Activated naive CD4-positive, alpha-beta T cell treated with anti-CD3 and anti-CD28 coated beads, Interleukin-2, amount 10 ng/mL, durations not matched to agents 7 days and 5 days (primary cell): ENCODE data around the gene SUN5.

Source experiments
- CTCF ChIA-PET: fragments of 350-600 bp; sonication (Branson Sonifier 250); formaldehyde crosslinking; loops from one replicate; lab custom pipeline; 2021; ENCODE audit warnings: antibody characterized with exemption; lab: Charles Lee
- DNase-seq: peaks from one replicate; pipeline ENCODE4 v3.0.0-alpha.2; 2020
- H3K27ac Mint-ChIP-seq: one replicate; pipeline ENCODE4 v1.8.0; 2021; ENCODE audit warnings: mild to moderate bottlenecking, moderate library complexity, mixed read lengths
- H3K27me3 Mint-ChIP-seq: one replicate; pipeline ENCODE4 v1.8.0; 2021; ENCODE audit warnings: mild to moderate bottlenecking, mixed read lengths
- H3K36me3 Mint-ChIP-seq: one replicate; pipeline ENCODE4 v1.8.0; 2021; ENCODE audit warnings: mixed read lengths
- H3K4me1 Mint-ChIP-seq: one replicate; pipeline ENCODE4 v1.8.0; 2021; ENCODE audit warnings: mixed read lengths
- H3K4me3 Mint-ChIP-seq: one replicate; pipeline ENCODE4 v1.8.0; 2021; ENCODE audit warnings: mild to moderate bottlenecking, moderate library complexity, mixed read lengths
- H3K9me3 Mint-ChIP-seq: one replicate; pipeline ENCODE4 v1.8.0; 2021; ENCODE audit warnings: mixed read lengths

Gene SUN5

DNA sequence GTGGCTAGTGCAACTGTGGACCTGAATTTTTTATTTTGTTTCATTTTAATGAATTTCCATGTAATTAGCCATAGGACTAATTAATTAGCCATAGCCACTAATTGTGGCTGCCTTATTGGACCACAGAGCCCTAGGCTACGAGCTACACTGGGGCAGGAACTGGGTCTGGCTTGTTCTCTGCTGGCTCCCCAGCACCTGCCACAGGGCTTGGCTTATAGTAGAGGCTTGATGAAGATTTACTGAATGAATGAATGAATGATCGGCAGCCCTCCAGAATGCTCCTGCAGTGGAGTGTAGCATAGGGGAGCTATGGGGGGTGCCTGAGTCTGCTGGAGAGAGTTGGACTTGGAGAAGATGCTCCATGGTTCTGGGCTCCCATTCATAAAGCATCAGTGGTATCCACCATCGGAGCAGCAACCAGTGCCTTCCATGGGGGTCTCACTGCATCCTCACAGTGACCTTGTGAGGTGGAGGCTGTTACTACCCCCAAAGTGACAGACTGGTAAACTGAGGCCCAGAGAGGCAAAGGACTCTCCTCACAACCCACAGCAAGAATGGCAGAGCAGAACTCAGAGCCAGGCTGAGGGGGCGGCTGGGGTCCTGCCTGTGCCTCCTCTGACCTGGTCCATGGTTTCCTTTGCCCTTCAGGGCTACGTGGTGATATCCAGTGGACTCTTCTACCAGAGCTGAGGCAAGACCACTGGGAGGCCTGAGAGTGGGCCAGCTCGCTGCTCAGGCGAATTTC, 18.6 kb upstream of the SUN5 start:
- H3K27ac Mint-ChIP-seq: no peak overlapping the region
- no peak for DNase-seq
- no peaks in the 10 kb centered on the region for H3K27me3 Mint-ChIP-seq
- H3K9me3 Mint-ChIP-seq: no peaks in the 10 kb centered on the region
- H3K36me3 Mint-ChIP-seq: no peaks in the 10 kb centered on the region
- H3K4me1 Mint-ChIP-seq: no peaks in the 10 kb centered on the region
- no peak overlapping the region for H3K4me3 Mint-ChIP-seq
- CTCF ChIA-PET: no interaction called here

DNA sequence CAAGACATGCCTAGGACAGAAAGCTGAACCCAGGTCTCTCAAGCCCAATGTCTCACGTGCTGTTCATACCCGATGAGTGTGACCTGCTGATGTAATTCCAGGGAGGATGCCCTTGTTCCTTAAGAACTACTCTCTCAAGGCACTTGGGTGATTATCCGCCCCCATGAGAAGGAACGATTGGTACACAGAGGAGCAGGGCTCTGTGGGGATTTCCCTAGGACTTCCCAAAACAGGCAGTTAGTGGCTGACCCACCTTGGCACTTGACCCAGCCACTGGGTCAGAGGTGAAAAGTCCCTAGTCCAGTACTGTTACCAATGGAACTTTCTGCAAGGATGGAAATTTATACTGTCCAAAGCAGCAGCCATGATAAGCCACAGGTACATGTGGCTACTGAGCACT, 18.1 kb upstream of the SUN5 start:
- no peaks in the 10 kb centered on the region for H3K36me3 Mint-ChIP-seq
- H3K27ac Mint-ChIP-seq: no peak overlapping the region
- CTCF ChIA-PET: no interaction called here
- no peaks in the 10 kb centered on the region for H3K27me3 Mint-ChIP-seq
- no peaks in the 10 kb centered on the region for H3K4me1 Mint-ChIP-seq
- no peaks in the 10 kb centered on the region for H3K9me3 Mint-ChIP-seq
- DNase-seq: no peak
- no peak overlapping the region for H3K4me3 Mint-ChIP-seq

DNA sequence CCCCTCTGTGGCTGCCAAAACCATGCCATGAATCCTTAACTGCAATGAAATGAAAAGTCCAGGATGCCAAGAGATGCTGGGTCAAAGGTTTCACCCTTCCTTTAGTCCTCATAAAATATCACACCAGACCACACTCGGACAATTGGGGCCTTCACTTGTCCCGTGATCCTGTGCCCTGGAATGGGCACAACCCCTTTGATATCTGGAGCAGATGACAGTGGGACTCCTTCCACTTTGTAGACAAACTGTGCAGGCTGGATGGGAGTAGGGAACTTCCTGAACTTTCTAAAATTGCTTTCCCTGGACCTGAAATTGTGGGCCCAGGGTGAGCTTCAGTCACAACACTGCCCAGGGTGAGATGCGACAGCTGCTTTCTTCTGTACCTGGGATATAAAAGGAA, 17.6 kb upstream of the SUN5 start:
- H3K4me3 Mint-ChIP-seq: no peak overlapping the region
- no peaks in the 10 kb centered on the region for H3K36me3 Mint-ChIP-seq
- CTCF ChIA-PET: no interaction called here
- H3K27ac Mint-ChIP-seq: no peak overlapping the region
- no peak for DNase-seq
- H3K9me3 Mint-ChIP-seq: no peaks in the 10 kb centered on the region
- H3K27me3 Mint-ChIP-seq: no peaks in the 10 kb centered on the region
- H3K4me1 Mint-ChIP-seq: no peaks in the 10 kb centered on the region

DNA sequence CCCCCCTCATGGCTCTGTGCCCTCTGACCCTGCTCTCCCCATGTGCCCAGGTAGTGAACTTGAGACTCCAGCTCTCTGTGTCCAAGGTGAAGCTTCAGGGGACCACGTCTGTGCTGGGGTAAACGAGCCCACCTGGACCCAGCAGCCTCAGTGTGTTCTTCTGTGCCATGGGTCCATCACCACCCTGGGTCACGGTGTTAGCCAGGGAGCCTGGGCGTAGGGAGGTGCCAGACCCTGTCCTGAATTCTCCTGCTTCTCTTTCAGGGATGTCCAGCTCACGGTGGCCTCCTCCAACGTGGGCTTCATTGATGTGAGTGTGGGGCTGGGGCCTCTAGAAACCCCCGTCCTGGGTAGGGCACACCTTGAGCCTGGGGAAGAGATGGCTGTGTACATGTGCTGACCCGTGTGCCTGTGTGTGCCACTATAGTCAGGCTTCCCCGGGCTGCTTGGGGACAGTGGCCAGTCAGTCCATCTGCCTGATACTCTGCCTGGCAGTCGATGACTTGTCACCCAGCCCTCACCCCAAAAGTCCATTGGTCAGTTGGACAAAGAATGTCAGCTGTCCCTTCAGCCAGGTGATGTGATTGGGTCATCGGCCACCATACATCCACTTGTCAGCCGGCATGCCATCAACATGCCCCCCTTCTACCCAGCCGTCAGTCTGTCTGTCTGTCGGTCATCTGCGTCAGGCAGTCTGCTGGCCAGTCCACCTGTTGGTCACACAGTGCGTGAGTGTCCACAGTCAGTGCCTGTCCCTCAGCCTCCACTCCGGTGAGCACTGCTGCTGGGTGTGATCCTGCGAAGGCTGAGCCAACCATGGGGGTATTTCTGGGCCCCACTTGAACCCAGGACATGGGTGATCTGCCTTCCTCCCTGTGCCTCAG, 16.3 kb upstream of the SUN5 start:
- Mint-ChIP-seq H3K9me3 (no peaks in the 10 kb centered on the region), H3K4me3 (no peak overlapping the region), H3K27me3 (peaks cover 7% of the 10 kb centered on the region), H3K36me3 (no peaks in the 10 kb centered on the region), H3K27ac (no peak overlapping the region), H3K4me1 (peaks cover 3% of the 10 kb centered on the region)
- no peak for DNase-seq
- CTCF ChIA-PET: no interaction called here

DNA sequence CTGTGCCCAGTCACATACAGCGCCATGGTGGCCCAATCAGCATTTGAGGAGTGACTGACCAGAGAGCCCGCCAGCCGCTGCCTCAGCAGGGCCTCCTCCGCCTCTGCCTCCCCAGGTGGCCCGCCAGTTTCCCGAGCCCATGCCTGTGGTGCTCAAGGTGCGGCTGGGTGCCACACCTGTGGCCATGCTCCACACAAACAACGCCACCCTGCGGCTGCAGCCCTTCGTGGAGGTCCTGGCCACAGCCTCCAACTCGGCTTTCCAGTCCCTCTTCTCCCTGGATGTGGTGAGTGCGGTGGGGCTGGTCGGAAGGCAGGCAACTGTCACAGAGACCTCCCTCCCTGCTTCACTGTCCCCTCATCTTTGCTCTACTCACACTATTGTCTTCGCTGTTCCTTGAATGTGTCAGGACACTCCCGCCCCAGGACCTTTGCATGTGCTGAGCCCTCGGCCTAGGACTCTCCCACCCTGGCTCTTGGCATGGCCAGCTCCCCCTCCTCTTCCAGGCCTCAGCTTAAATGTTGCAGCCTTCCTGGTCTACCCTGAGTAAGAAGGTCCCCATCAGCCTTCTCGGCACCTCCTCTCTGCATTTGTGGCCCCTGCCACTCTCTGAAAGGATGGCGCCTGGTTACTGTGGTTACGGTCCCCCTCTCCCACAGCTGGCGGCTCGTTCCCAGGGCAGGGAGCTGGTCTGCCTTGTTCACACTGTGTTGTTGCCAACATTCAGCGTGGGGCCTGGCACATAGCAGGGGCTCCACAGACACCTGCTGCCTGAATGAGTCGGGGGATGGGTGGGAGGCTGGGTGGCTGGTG, 15.4 kb upstream of the SUN5 start:
- CTCF ChIA-PET: no interaction called here

DNA sequence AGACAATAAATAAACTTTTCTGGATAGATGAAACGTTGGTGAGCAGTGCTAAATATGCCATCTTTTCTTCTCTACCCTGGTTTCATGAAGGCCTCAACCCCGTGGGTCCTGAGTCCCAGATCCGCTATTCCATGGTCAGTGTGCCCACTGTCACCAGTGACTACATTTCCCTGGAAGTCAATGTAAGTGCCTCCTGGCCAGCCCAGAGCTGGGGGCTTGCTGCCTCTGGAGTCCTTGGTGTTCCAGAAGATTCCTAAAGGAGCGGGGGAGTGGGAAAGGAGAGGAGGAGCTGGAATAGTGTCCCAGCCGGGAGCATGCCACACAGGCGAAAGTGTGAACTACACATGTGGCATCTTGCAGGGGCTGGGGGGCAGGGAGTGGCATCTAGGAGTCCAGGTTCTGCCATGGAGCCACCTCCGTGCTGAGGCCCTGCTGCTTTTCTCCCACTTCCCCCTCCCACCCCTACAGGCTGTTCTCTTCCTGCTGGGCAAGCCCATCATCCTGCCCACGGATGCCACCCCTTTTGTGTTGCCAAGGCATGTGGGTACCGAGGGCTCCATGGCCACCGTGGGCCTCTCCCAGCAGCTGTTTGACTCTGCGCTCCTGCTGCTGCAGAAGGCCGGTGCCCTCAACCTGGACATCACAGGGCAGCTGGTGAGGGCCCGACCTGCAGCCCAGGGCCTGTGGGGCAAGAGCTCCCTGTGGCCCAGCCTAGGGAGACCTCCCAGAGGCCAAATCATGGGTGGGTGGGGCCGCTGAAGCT, 14.1 kb upstream of the SUN5 start:
- Mint-ChIP-seq H3K9me3 (no peaks in the 10 kb centered on the region), H3K4me3 (no peak overlapping the region), H3K27me3 (peaks cover 9% of the 10 kb centered on the region), H3K36me3 (no peaks in the 10 kb centered on the region), H3K4me1 (peaks cover 3% of the 10 kb centered on the region), H3K27ac (no peak overlapping the region)
- DNase-seq: no peak
- CTCF ChIA-PET: no interaction called here

More for the DNA sequence above, 15.4 kb upstream of the SUN5 start:
- peaks cover 3% of the 10 kb centered on the region for H3K4me1 Mint-ChIP-seq
- no peaks in the 10 kb centered on the region for H3K9me3 Mint-ChIP-seq
- no peaks in the 10 kb centered on the region for H3K36me3 Mint-ChIP-seq
- H3K27me3 Mint-ChIP-seq: peaks cover 9% of the 10 kb centered on the region
- no peak for DNase-seq
- H3K4me3 Mint-ChIP-seq: no peak overlapping the region
- H3K27ac Mint-ChIP-seq: no peak overlapping the region

DNA sequence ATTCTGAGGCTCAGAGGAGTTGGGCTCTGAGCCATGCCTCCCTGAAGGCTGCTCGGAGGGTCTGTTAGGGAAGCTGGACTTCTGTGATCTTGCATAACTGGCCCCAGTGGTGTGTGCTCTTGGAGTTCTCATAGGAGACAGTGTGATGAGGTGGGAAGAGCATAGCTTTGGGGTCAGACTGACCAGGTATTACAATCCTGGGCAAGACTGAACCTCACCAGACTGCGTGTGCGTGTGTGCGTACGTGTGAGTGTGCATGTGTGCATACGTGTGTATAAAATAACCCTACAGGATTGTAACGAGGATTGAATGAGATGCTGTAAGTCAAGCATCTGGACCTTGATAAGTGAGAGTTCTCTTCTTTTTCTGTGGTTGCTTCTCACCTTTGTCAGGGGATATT, 13.3 kb upstream of the SUN5 start:
- Mint-ChIP-seq H3K36me3 (no peaks in the 10 kb centered on the region), H3K27me3 (peaks cover 9% of the 10 kb centered on the region), H3K4me3 (no peak overlapping the region), H3K27ac (no peak overlapping the region), H3K9me3 (no peaks in the 10 kb centered on the region), H3K4me1 (peaks cover 3% of the 10 kb centered on the region)
- CTCF ChIA-PET: interaction anchor here (0.8 kb wide), 1 partner anchor 275 kb away, joined by 3 read pairs; no protein-coding TSS in a partner anchor
- DNase-seq: no peak

DNA sequence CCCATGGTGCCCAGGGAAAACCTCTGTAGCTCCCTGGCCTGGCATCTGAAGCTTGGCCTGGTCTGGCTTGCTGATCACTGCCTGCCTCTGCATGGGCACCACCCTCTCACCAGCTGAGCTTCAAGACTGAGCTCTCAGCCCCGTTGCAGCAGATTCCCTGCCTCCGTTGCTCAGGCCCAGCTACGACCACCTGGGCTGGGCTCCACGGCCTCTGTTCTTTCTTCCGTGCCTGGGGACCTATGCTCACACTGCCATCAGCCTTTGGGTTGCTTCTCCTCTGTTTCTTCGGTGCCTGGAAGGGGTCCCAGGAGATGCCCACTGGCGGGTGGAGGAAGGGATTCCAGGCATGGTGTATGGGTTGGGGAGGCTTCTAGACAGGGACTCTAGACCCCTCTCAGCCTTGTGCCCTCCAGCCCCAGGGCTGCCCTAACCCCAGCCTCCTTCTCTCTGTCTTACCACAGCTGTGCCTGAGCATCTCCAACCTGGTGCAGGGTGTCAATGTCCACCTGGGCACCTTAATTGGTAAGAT, 12.4 kb upstream of the SUN5 start:
- H3K9me3 Mint-ChIP-seq: no peaks in the 10 kb centered on the region
- peak overlapping the region; percentile 35 for H3K27ac Mint-ChIP-seq
- peaks cover 3% of the 10 kb centered on the region for H3K4me1 Mint-ChIP-seq
- H3K4me3 Mint-ChIP-seq: no peak overlapping the region
- H3K27me3 Mint-ChIP-seq: peaks cover 9% of the 10 kb centered on the region
- H3K36me3 Mint-ChIP-seq: no peaks in the 10 kb centered on the region
- CTCF ChIA-PET: interaction anchor here (0.8 kb wide), 1 partner anchor 276 kb away, joined by 3 read pairs; no protein-coding TSS in a partner anchor
- DNase-seq: no peak

DNA sequence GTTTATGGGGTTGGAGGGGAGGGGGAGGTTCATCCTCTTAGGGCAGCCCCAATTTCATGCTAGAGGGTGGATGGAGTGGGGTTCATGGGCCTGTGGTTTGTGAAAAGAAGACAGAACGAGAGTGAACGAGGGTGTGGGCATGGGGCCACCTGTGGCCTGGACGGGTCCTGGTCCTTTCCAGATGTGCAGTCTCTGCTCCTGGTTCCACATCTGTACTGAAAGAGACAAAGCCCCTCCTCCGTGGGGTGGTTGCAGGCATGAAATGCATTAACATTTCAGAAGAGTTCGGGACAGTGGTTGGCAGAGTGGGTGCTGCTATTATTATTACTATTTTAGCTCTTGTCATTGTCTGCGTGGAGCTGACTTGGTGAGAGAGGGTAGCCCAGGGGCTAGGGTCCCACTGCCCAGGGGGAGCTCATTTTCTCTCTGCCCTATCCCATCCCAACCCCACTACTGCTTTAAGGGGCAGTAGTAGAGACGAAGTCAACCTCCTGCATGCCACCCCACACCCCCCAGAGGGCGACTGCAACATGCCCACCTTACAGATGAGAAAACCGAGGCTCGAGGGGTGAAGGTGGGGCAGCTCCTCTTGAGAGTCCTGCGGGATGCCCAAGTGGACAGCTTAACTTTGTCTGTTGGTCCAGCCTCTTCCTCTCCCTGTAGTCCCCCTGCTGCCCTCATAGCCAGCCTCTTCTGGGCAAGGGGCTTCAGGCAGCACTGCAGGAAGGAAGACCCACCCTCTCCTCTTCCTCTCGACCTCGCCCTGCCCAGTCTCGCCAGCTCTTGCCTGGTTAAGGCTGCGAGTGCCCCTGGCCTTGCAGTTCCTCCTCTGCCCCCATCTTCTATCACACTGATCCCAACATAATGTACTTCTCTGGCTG, 11.7 kb upstream of the SUN5 start:
- Mint-ChIP-seq H3K9me3 (no peaks in the 10 kb centered on the region), H3K27ac (peak overlapping the region; percentile 35), H3K4me1 (peaks cover 3% of the 10 kb centered on the region), H3K27me3 (peaks cover 9% of the 10 kb centered on the region), H3K36me3 (no peaks in the 10 kb centered on the region), H3K4me3 (no peak overlapping the region)
- CTCF ChIA-PET: interaction anchor here (0.9 kb wide), 1 partner anchor 80 kb away, joined by 3 read pairs; no protein-coding TSS in a partner anchor
- no peak for DNase-seq

DNA sequence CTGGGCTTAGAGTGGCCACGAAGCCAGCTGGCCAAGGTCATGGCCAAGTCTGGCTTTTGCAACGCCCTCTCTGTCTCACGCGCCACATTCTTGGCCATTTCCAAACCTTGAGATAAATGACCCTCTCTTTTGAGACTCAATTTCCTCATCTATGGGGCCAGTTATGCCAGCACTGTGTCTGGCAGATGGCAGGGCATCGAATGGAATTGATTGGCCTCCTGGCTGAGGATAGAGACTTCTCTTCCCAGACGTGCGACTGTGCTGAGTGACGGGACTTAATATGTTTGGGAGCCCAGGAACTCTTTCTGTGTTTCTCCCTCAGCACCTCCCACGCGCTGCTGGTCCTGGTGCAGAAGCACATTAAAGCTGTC, 10.9 kb upstream of the SUN5 start:
- Mint-ChIP-seq H3K27ac (no peak overlapping the region), H3K27me3 (peaks cover 13% of the 10 kb centered on the region), H3K36me3 (no peaks in the 10 kb centered on the region), H3K9me3 (no peaks in the 10 kb centered on the region), H3K4me1 (peaks cover 3% of the 10 kb centered on the region), H3K4me3 (no peak overlapping the region)
- no peak for DNase-seq
- CTCF ChIA-PET: no interaction called here

DNA sequence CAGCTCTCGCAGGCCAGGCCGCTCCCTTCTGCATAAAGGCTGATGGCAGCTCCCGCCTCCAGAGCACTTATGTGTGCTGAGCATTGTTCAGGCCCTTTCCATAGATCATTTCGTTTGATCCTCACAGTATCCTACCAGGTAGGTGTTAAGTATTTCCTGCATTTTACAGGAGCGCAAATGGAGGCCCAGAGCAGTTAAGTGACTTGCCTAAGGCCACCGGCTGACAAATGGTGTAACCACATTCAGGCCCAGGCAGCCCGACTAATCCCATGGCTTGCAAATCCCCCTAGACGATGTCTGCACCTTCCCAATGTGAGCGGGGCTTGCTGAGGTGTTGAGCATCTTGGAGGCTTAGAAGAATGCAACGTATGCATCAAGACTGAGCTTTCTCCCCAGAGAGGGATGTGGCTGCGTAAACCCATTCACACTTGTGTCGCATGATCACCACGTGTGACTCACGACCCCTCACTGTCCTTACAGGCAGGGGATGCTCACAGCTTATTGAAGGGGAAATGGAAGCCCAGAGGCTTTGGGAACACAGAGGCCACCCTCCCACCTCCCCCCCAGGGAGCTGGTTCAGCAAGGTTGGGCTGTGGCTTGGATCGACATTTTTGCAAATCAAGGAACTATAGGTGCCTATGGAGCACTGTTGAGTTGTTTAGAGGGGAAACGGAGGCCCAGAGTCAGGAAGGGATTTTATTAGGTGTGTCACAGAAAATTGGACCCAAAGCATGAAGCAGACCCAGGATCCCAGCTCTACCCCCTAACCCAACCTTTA, 10.3 kb upstream of the SUN5 start:
- Mint-ChIP-seq H3K27ac (no peak overlapping the region), H3K27me3 (peaks cover 13% of the 10 kb centered on the region), H3K4me1 (peaks cover 3% of the 10 kb centered on the region), H3K9me3 (no peaks in the 10 kb centered on the region), H3K4me3 (no peak overlapping the region), H3K36me3 (no peaks in the 10 kb centered on the region)
- CTCF ChIA-PET: no interaction called here
- DNase-seq: no peak

DNA sequence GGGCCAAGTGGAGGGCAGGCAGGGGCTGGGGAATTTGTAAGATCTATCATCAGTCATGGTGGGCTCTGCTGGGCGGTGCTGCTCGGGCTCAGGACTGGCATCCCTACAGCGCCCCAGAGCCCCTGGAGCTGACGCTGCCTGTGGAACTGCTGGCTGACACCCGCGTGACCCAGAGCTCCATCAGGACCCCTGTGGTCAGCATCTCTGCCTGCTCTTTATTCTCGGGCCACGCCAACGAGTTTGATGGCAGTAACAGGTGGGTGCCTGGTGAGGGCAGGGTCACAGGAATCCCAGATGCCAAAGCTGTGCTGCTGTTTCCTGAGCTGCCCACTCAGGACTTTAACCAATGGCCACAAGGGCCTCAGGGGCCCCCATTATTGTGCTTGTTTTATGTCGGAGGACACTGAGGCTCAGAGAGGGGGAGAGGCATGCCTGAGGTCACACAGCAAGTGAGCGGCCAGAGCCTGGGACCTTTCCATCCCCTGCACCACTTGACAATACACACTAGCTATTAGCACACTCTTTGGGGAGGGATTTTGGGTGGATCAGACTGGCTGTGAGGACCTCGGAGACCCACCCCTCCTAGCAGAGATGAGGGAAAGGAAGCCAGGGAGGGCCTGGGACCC, 9.6 kb upstream of the SUN5 start:
- no peak overlapping the region for H3K4me3 Mint-ChIP-seq
- peaks cover 3% of the 10 kb centered on the region for H3K4me1 Mint-ChIP-seq
- CTCF ChIA-PET: interaction anchor here (0.6 to 1.1 kb wide), 2 partner anchors 9 to 421 kb away, joined by 3 to 4 read pairs; partner anchors contain the start of gene SUN5
- DNase-seq: no peak
- peaks cover 13% of the 10 kb centered on the region for H3K27me3 Mint-ChIP-seq
- no peaks in the 10 kb centered on the region for H3K36me3 Mint-ChIP-seq
- no peak overlapping the region for H3K27ac Mint-ChIP-seq
- no peaks in the 10 kb centered on the region for H3K9me3 Mint-ChIP-seq
